Endodermal cell (in vitro differentiated cells): ENCODE measurements around the gene WLS. TPM values are rescaled to one million over a fixed set of nuclear protein-coding genes. Genes with fewer than 3 reads are reported as not detected.

Experiments
- DNase-seq: peaks from one replicate; pipeline ENCODE4 v3.0.0-alpha.2; 2017
- H3K27ac ChIP-seq: 2 replicates; pipeline ENCODE4 v1.5.1; 2013; ENCODE audit warnings: mild to moderate bottlenecking, low read depth, low read length, moderate library complexity
- H3K27me3 ChIP-seq: 2 replicates; pipeline ENCODE4 v1.6.1; 2013; ENCODE audit warnings: mild to moderate bottlenecking, low read length, moderate library complexity; ENCODE audit not compliant: insufficient read depth, control insufficient read depth, poor library complexity, severe bottlenecking
- H3K36me3 ChIP-seq: 2 replicates; pipeline ENCODE4 v1.7.0; 2013; ENCODE audit warnings: mild to moderate bottlenecking, low read length, moderate library complexity; ENCODE audit not compliant: control insufficient read depth, insufficient read depth
- H3K4me1 ChIP-seq: one replicate; pipeline ENCODE4 v1.7.0; 2013; ENCODE audit warnings: low read length; ENCODE audit not compliant: control insufficient read depth, insufficient read depth
- H3K4me3 ChIP-seq: 2 replicates; pipeline ENCODE4 v1.5.1; 2013; ENCODE audit warnings: mild to moderate bottlenecking, low read length, moderate library complexity
- H3K9ac ChIP-seq: 2 replicates; pipeline ENCODE4 v1.6.1; 2013; ENCODE audit warnings: mild to moderate bottlenecking, low read length, moderate library complexity; ENCODE audit not compliant: poor library complexity, severe bottlenecking; ENCODE audit errors: extremely low read depth
- H3K9me3 ChIP-seq: 2 replicates; pipeline ENCODE4 v1.6.1; 2013; ENCODE audit warnings: mild to moderate bottlenecking, low read length, moderate library complexity; ENCODE audit not compliant: control insufficient read depth
- H3K27ac Mint-ChIP-seq: 2 replicates; pipeline ENCODE4 v1.8.0; 2020; ENCODE audit warnings: mixed read lengths
- H3K27me3 Mint-ChIP-seq: 2 replicates; pipeline ENCODE4 v1.8.0; 2021; ENCODE audit warnings: mild to moderate bottlenecking, mixed read lengths; ENCODE audit not compliant: insufficient read depth
- H3K36me3 Mint-ChIP-seq: 2 replicates; pipeline ENCODE4 v1.8.0; 2020; ENCODE audit warnings: low read depth, mixed read lengths
- H3K4me1 Mint-ChIP-seq: 2 replicates; pipeline ENCODE4 v1.8.0; 2020; ENCODE audit warnings: mixed read lengths
- H3K4me3 Mint-ChIP-seq: 2 replicates; pipeline ENCODE4 v1.8.0; 2020; ENCODE audit warnings: mild to moderate bottlenecking, moderate library complexity, mixed read lengths
- H3K9me3 Mint-ChIP-seq: 2 replicates; pipeline ENCODE4 v1.8.0; 2020; ENCODE audit warnings: mild to moderate bottlenecking, mixed read lengths
- CTCF ChIP-seq: fragments of 200-600 bp; sonication (generic); conservative IDR thresholded peaks from 2 replicates; pipeline ENCODE4 v1.5.0; 2021; ENCODE audit warnings: antibody characterized with exemption, mild to moderate bottlenecking
- WGBS, 2 experiments: methylation state at CpG; one replicate each; pipeline versions ENCODE4 v1.1.5 to v1.1.7; 2013; ENCODE audit warnings: missing lambda C conversion rate in 2 of 2, mixed read lengths in 1 of 2; ENCODE audit not compliant: insufficient coverage in 1 of 2, insufficient read length in 1 of 2; 5-methylcytosine and 5-hydroxymethylcytosine counted together
- total RNA-seq, 2 donors: library from RNA; stranded (reverse); fragmentation: NEBNext Ultra II Directional in 1 of 2; extraction: Animal tissue kit (Norgen Biotek cat#: 25700) in 1 of 2; gene quantifications; 2 replicates in 1 of 2; 3 replicates in 1 of 2; pipeline ENCODE4 v1.2.1, GENCODE V29; 2021

WLS gene
- total RNA-seq, 2 donors from 2014 or later: 90.8 to 115 TPM

DNA sequence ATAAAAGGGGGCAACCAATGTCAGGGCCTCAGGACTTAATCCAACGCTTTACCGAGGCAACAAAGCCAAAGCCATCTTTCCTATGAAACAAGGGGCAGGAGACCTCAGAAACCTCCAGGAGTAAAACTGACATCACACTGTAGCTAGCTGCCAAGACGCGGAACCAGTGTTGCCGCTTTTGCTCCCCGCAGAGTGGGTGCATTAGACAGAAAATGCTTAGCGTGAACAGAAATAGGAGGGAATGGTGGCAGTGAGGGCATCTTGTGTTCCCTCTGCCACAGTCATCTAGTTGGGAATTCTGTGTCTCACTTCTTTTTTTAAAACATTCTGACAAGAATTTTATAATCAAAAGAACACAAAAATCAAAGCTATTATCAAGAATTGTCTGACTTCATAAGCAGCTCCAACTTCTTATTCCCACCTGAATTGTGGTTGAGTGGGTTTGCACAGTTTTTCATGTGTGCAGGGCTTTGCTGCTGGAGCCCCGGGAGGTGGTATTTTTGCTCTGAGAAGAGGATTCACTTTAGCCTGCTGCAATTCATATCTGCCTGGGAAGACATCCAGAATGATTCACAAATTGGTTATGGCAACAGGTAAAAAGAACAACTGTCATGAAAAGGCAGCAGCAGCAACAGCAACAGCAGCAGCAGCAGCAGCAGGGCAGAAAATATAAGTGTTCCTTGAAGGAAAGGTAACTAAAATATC lies 99.7 kb downstream of the WLS start:
- Mint-ChIP-seq H3K27ac (no peak overlapping the region), H3K36me3 (peaks cover 49% of the 10 kb centered on the region), H3K27me3 (peaks cover 11% of the 10 kb centered on the region), H3K4me1 (peaks cover 2% of the 10 kb centered on the region), H3K9me3 (no peaks in the 10 kb centered on the region), H3K4me3 (no peak overlapping the region)
- H3K9me3 ChIP-seq: no peaks in the 10 kb centered on the region
- WGBS, 2 experiments: 94 to 99% methylated on average over 7 to 8 of the region's 8 CpGs
- no peaks in the 10 kb centered on the region for H3K27me3 ChIP-seq
- no peak overlapping the region for H3K4me3 ChIP-seq
- TF ChIP-seq CTCF: no peak
- H3K27ac ChIP-seq: no peak overlapping the region
- no peaks in the 10 kb centered on the region for H3K4me1 ChIP-seq
- H3K36me3 ChIP-seq: peaks cover 88% of the 10 kb centered on the region
- DNase-seq: peak; percentile 18
- no peak overlapping the region for H3K9ac ChIP-seq

DNA sequence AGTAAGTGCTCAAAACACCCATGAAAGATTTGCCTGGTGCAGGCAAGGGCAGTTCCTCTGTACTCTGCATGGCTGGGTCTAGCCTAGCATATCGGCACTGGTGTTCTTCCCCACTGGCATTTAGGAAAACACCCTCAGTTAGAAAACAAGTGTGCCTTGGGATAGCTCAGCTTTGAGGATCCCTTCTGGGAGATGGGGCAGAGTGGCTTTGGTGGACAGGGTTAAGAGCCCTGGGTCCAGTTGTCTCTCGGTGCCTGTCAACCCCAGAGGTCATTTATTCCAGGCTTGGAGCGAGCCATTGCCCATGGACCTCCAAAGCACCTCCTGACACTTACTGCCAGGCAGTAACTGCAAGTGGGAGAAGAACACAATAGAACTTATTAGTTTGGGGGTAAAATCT lies 101.1 kb downstream of the WLS start:
- Mint-ChIP-seq H3K9me3 (no peaks in the 10 kb centered on the region), H3K27ac (no peak overlapping the region), H3K36me3 (peaks cover 47% of the 10 kb centered on the region), H3K4me3 (no peak overlapping the region), H3K27me3 (peaks cover 14% of the 10 kb centered on the region), H3K4me1 (no peaks in the 10 kb centered on the region)
- H3K36me3 ChIP-seq: peaks cover 87% of the 10 kb centered on the region
- H3K27ac ChIP-seq: no peak overlapping the region
- peak; percentile 17 for DNase-seq
- no peaks in the 10 kb centered on the region for H3K9me3 ChIP-seq
- no peak overlapping the region for H3K4me3 ChIP-seq
- no peak overlapping the region for H3K9ac ChIP-seq
- TF ChIP-seq CTCF: no peak
- 96 to 100% methylated on average over 1 to 3 of the region's 3 CpGs for WGBS, 2 experiments
- H3K27me3 ChIP-seq: no peaks in the 10 kb centered on the region
- H3K4me1 ChIP-seq: no peaks in the 10 kb centered on the region

DNA sequence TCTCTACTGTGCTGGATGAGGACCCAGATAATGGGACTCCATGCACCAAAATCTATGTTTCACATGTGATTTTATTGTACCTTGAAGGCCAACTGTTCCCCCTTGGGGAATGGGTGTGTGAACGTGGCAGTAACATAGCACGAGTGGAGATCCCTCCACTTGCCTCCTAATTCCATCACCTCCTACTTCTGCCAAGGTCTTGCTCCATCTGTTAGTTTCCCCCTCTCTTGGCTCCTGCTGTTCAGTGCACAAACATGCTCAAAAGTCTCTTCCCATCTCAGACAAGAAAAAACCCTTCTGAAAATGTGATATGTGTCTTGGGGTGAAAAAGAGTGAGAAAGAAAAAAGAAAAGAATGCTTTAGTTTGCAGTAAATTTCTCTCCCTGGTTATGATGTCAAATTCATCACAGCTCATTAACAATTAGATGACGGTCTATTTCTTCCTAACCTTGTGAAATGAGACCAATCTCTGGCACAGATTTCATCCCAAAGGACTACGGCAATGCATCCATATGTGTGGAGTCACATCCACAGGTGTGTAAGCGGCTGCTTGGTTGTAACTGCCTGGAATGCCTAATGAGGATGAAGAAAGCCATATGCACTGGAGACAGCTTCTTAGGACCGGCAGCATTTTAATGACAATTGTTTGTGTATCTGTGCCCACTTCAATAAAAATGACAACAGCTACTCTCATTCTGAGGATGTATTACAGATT lies 102.6 kb downstream of the WLS start:
- H3K36me3 ChIP-seq: peaks cover 87% of the 10 kb centered on the region
- Mint-ChIP-seq H3K4me1 (no peaks in the 10 kb centered on the region), H3K27ac (no peak overlapping the region), H3K9me3 (no peaks in the 10 kb centered on the region), H3K36me3 (peaks cover 47% of the 10 kb centered on the region), H3K4me3 (no peak overlapping the region), H3K27me3 (peaks cover 16% of the 10 kb centered on the region)
- no peak overlapping the region for H3K4me3 ChIP-seq
- H3K4me1 ChIP-seq: no peaks in the 10 kb centered on the region
- H3K27me3 ChIP-seq: no peaks in the 10 kb centered on the region
- no peak overlapping the region for H3K27ac ChIP-seq
- peak; percentile 18 for DNase-seq
- H3K9ac ChIP-seq: no peak overlapping the region
- no peak for TF ChIP-seq CTCF
- WGBS, 2 experiments: 95 to 100% methylated on average over 4 to 6 of the region's 6 CpGs
- no peaks in the 10 kb centered on the region for H3K9me3 ChIP-seq
